GM18867 (cell line): ENCODE measurements around the gene WNK2.

Source experiments
- ATAC-seq: cut with Tn5 transposase; IDR thresholded peaks from one replicate; pipeline ENCODE4 v1.9.1; 2021; ENCODE audit warnings: mild to moderate bottlenecking, moderate library complexity; ENCODE audit not compliant: unreplicated experiment

Gene WNK2

DNA sequence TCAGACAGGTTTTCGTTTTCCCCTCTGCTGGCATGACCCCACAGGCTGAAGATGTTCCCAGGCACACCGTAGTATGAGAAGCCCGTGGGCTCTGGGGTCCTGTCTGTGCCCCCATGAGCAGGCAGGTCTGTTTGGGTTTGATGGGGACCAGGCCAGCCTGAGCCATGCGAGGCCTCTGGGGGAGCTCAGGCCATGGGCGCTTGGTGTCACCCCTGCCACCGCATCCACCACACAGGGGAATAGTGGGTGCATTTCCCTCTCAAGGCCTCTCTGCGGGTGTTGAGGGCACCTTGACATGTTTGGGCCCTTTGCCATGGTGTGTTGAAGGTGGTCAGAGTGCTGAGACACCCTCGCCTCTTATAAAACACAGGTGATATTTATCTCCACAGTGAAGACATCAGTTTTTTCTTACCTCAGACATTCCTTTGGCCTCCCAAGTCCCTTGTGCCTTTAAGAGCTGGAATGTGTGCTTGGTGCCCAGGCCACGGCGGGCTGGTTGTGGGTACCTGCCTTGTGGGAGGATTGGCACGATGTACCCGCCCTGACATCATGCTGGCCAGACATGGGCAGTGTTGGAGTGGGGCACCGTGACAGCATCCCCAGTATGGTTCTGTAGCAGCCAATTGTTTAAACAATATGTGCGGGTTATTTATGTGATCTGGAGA is 68.3 kb downstream of the WNK2 start:
- ATAC-seq, result no peak

DNA sequence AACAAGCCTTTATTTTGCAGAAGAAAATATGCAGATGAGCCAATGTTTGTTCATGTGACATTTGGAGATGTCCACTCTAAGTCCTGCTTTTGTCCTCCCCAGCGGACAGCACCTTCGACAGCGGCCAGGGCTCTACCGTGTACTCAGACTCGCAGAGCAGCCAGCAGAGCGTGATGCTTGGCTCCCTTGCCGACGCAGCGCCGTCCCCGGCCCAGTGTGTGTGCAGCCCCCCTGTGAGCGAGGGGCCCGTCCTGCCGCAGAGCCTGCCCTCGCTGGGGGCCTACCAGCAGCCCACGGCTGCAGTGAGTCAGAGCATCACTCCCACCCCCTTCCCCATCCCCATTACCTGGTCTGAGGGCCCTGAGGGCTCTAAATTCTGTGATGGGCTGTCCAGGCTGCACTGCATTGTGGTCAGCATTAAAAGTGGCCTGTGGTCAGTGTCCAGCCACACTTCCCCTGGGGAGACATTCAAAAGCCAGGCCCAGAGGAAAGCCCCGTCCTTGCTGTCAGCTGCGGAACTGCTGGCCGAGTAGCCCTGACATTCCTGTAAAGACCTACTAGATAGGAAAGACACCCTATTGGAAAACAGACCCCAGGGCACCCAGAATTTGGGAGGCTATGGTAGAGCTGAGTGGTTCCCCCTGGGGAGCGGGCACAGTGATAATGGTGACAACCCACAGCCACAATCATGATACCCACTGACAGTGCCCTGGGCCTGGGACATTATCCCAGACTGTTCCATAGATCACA is 69.0 kb downstream of the WNK2 start:
- no peak for ATAC-seq

DNA sequence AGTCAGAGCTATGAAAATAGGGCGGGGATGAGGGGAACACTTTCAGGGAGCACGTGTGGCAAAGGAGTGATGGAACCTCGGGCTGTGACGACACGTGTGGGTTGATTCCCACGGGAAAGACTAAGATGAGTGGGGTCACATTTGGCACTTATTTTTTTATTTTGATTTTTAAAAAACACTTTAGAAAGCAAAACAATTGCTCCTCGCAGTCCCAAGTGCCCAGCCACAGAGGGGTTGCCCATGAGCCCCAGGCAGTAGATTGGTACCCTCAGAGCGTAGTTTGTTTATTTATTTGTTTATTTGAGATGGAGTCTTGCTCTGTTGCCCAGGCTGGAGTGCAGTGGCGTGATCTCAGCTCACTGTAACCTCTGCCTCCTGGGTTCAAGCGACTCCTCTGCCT is 69.7 kb downstream of the WNK2 start:
- no peak for ATAC-seq

DNA sequence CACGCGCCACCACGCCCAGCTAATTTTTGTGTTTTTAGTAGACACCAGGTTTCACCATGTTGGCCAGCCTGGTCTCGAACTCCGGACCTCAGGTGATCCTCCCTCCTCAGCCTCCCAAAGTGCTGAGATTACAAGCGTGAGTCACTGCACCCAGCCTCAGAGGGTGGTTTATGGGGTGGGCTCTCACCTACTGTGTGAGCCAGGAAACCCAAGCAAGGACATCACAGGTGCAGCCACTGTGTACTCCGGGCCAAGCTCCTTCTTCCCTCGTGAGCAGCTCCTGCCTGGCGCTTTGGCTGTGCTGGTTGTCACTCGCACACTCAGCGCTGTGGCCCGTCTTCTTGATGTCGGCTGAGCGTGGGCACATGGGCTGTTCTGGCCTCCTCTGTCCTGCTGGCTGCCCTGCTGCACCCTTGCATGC is 70.1 kb downstream of the WNK2 start:
- ATAC-seq, result no peak

DNA sequence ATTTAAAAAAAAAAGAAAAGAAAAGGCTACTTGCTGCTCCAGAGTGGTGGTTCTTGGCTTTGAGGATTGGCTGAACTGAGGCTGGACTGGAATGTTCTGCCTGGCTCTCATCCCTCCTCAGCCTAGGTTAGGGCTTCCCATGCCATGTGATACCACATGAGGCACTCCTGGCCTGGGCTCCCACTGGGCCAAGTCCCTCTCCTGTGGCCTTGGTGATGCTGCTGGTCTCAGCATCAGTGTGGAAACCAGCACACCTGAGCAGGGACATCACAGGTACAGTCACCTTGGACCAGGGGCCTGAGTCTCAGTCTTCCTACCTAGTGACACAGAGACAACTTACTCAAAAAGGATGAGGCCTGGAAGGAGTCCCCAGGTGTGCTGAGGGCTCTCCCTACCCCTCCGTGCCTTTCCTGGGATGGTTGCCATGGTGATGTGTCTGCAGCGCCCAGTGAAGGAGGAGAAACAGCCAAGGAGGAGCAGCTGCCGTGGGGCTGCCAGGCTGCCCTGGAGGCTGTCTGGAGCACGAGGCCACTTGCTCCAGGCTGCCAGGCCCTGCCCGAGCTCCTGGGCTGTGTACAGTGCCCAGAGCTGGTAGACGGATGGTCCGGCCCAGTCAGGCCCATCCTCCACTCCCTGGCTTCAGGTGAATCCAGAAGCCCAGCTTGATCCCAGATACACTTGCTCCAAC is 71.0 kb downstream of the WNK2 start:
- no peak for ATAC-seq

DNA sequence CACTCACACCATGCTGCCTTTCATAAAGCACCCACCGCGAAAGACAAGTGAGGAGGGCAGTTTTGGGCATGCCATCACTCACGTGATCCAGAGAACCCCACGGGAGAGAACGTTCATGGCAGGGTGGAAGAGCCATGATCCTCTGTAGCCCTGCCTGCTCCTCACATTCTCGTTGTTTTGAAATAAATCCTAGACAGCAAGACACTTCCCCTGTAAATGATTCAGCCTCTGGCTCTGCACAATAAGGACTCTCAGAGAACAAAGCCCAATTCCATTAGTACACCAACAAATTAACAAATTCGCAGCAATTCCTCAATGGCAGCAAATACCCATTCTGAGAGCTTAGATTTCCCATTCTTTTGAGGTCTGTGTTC is 71.5 kb downstream of the WNK2 start:
- ATAC-seq, result no peak

DNA sequence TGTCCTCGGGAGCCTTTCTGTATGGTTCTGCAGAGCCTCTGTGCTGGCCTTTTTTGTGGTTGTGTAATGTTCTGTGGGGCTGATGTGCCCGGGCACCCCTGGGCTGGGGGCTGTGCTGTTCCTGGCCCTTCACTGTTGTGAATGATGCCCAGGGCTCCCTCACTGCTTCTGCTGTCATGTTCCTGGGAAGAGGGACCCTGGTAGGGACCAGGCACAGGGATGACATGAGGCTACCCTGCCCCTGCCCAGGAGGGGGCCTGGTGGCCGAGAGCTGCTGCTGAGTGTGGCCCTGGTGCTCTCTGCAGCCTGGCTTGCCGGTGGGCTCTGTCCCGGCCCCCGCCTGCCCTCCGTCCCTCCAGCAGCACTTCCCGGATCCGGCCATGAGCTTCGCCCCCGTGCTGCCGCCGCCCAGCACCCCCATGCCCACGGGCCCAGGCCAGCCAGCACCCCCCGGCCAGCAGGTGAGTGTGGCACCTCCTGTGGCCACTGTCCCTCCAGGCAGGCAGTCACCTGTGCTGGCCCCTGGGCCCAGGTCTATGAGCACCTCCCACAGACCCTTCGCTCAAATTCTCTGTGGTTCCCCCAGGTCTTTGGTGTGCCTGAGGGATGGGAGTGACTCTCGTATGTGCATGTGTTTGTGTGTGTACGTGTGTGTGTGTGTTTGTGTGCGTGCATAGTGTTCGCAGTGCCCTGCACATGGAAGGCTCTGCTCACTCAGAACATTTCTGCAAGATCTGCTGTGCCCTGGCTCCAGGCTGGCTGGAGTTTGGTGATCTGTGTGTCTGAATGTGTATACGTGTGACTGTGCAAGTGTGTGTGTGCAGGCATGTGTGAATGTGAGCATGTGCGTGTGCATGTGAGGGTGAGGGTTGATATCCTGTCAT is 72.3 kb downstream of the WNK2 start:
- no peak for ATAC-seq

DNA sequence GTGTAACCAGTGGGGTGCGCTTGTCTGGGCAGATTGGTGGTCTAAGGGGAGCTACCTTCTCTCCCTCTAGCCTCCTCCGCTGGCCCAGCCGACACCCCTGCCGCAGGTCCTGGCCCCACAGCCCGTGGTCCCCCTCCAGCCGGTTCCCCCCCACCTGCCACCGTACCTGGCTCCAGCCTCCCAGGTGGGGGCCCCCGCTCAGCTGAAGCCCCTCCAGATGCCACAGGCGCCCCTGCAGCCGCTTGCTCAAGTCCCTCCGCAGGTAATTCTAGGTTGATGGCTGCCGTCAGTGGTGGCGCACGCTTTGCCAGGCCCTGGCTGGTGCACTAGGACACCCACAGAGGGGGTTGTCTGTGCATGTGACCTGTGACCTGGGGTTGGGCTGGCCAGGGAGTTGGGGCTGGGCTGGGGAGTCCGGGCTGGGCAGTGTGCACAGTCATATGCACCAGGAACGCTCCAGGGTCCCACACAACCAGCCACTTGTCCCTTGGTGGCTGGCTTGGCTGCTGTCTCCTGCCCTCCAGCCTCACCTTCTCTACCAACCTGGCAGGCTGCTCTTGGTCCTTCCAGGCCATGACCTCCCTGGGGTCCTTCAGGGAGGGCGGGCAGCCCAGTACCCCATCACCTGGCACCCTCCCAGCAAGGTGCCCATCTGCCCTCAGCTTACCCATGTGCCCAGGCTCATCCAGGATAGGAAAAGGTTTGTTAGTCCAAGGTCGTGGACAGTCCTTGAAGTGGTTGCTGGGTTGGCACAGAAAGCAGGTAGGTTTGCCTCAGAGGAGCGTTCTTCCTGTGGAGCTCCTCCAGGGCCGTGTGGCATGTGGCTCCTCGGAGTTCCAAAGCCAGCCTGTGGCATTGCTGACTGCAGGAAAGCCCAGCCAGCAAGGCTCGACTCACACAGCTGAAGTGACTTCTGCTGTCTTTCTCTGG is 73.2 kb downstream of the WNK2 start:
- no peak for ATAC-seq

DNA sequence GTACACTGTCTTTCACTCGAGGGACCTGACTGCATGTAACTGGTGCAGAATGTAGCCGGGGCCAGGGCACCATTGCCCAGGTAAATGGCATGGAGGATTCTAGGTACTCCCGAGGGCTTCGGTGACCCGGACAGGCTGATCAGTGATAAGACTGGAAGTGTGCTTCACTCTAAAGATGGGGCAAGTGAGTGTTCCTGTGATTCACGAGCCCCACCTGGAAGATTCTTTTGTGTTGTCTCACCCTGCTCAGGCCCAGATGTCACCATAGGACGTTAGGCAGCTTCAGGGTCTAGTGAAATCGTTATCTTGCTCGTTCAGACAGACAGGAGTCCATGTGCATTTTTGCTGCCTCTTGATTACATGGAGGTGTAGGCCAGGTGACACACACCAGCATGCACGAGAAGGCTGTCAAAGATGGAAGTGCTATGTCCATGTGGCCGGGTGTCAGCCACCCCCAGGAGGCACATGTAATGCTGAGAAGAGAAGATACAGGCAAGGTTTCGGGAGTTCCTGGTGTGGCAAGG is 73.9 kb downstream of the WNK2 start:
- ATAC-seq, result no peak

DNA sequence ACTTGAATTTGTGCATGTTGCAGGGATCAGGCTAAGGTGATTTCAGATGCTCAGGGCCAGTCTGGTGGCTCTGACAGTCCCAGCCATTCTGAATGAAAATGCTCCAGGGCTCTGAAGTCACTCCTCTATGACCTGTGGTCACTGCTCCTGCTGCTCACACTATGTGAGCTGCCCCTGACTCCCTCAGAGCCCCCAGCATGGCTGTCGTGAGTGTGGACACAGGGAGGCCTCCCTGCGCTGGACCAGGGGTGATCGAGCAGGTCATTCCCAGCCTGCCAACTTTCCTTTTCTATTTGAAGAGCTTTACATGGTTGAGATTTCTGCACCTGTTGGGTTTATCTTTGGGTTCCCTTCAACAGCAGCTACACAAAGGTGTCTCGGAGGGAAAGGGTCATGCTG is 74.5 kb downstream of the WNK2 start:
- ATAC-seq, result no peak

DNA sequence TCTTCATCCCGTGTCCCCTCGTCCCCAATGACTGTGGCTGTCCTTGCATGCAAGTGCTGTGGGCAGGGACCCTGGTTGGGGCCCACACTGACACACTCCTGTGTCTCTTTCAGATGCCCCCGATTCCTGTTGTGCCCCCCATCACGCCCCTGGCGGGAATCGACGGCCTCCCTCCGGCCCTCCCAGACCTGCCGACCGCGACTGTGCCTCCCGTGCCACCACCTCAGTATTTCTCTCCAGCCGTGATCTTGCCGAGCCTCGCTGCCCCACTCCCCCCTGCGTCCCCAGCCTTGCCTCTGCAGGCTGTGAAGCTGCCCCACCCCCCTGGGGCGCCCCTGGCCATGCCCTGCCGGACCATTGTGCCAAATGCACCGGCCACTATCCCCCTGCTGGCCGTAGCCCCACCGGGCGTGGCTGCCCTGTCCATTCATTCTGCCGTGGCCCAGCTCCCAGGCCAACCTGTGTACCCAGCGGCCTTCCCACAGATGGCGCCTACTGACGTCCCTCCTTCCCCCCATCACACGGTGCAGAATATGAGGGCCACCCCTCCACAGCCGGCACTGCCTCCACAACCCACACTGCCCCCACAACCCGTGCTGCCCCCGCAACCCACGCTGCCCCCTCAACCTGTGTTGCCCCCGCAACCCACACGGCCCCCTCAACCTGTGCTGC is 75.0 kb downstream of the WNK2 start:
- ATAC-seq, result no peak

DNA sequence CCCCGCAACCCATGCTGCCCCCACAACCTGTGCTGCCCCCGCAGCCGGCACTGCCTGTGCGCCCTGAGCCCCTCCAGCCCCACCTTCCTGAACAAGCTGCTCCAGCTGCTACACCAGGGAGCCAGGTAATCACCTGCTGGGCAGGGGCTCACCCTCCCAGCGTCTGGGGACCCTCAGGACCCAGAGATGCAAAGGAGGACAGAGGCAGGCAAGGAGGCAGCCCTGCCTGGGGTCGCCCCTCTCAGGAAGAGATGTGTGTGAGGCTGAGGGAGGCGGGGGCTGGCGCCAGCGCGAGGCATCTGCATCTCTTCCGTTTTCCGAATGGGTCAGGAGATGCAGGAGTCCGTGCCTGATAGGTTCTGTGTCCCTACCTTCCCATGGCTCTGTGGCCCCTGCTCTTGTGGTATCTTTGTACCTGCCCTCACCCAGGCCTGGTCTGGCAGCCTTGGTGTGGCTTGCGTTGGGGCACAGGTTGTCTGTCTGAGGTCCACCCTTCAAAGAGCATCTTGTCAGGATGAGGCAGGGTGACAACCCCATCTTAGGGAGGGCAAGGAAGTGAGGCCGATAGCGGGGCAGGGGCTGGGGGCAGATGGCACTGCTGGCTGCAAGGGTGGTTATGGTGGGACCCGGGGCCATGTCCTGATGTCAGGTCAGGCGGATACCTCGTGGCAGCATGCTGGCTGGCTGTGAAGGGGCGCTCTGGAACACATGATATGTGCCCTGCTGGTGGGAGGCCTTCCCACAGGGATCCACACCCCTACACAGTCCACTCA is 75.7 kb downstream of the WNK2 start:
- ATAC-seq, result no peak

DNA sequence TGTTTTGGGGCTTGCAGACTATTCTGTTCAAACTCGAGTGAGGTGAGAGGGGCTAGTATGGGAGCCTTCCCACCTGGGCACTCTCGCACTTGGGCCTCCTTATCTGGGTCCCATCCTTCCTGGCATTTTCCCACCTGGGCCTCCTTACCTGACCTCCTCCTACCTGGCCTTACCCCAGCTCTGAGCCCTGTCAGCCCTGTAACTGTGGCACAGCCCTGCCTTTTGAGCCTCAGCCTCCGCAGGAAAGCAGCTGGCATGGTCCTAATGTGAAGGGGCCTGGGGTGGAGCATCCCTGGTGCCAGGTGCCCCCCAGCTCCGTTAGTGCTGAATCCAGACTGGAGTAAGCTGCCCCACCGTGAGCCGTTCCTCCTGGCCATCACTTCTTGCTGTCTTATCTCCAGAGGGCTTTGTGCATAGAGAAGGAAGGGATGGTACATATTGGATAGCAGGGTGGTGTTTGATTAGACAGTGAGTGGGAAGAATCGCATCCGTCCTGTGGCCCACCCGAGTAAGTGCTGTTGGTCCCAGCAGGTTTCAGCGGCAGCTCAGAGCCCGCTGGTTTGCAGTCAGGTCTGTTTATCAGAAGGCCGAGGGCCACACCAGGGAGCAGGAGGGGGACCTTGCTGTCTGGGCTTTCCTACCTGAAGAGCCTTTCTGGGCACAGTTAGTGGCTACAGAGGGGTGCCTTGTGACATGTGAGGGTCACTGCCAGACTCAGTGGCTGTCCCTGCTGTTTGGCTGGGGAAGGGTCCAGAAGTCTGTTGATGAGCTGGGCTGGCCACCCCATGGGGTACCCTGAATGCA is 76.5 kb downstream of the WNK2 start:
- ATAC-seq, result no peak

DNA sequence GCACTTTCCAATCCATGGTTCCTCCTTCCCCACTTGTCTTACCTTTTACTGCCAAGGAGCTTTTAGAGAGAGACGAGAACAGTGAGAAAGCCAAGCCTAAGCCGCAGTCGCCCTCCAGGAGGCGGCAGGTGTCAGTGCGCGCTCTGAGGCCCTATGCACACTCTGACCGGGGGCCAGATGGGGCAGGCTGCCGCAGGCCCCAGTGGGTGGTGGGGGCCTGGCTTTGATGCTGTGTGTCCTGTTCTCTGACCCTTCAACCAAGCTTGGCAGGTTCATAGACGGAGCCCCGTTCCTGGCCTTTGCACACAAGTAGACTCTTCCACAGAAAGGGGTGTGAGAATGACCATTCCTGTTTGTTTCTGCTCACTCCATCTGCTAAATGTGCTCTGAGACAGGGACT is 77.3 kb downstream of the WNK2 start:
- no peak for ATAC-seq

DNA sequence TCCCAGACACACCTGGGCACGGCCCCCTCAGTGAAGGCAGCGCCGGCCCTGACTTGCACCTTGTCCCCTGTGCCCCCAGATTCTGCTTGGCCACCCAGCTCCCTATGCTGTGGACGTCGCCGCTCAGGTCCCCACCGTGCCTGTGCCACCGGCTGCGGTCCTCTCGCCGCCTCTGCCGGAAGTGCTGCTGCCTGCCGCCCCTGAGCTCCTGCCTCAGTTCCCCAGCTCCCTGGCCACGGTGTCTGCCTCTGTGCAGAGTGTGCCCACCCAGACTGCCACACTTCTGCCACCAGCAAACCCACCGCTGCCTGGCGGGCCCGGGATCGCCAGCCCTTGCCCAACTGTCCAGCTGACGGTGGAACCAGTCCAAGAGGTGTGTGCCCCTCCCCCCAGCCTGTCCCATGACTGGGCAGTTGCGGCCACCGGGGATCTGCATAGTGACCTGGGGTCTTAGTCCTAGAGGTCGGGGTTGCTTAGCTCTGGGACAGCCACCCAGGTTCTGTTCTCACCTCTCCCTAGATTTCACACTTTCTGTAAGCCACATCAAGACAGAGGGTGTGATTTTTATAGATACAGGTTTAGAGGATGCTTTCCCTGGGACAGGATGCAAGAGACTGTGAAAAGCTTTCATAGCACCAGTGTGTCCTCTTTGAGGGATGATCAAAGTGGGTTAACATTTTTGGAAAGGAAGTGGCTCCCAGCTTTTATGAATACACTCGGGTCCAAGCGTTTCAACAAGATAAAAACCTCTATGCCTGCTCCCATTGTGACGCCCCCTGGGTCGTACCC is 78.0 kb downstream of the WNK2 start:
- ATAC-seq, result no peak

DNA sequence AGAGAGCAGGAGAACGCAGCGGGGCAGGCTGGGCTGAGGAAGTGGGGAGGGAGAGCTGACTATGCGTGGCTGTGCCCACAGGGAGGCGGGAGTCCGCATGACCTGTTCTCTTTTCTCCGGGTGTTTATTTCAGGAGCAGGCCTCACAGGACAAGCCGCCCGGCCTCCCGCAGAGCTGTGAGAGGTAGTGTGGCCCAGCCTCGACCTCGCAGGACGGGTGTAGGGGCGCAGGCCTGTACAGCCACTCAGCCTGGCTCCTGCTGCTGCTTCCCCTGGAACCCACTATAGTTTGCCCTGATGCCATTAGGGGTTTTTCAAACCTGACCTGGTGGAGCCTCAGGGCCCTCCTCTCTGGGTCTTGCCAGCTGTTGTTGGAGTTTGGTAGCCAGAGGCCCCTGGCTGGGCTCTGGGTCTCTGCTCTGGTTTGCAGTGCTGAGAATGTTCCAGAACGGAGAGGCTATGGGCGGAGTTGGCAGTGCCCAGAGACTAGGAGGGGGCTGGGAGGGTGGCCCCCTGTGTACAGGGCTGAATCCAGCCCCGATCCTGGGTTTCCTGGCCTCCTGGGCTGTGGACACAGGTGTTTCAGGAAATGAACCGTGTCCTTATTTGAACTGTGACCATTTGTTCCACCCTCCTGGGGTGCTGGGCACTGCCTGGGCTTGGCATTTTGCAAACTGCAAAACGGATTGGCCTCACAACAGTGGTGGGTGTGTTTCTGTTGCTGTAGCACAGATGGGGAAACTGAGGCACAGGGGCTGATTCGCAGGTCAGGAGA is 78.8 kb downstream of the WNK2 start:
- no peak for ATAC-seq
